Measurements from ENCODE around the gene CFAP74. TPM values are rescaled to one million over a fixed set of nuclear protein-coding genes. Genes with fewer than 3 reads are reported as not detected.
A peak's percentile ranks its signal among the peaks of the same experiment; 100 is the strongest.

CFAP74 gene
- total and polyA plus RNA-seq, 9 of the 15 experiments (the other 6 are each of a cell fraction or from before 2014, with no cell fraction given), result 0.03 to 0.15 (median 0.05) TPM; not detected in 6

DNA sequence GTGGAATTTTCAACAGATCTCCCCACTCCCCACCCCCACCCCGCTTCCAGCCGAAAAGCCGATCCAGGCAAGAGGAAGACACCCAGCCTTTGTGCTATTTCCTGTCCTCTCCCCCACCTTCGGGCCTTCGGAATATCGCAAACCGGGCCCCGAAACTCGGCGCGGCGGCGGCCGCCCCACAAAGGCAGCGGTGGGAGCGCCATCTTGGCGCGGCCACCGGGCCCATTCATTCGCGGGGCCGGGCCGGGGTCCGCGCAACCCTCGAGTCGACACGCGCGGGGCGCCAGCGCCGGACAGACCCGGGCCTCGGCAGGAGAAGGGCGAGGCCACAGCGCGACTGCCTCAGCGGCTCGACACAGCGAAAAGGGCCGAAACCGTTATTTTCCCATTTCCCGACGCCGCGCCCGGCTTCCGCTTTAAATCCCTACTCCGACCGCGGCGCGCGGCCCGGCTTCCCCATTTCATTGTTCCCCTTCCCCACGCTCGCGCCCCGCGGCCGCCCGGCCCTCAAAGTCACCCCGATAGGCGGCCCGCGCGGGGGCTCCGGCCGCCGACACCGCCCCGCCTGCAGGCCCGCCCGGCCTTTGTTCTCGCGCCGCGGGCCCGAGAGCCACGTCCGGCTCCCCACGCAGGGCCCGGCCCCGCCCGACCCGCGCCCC lies 113.6 kb downstream of the CFAP74 start (continued):
- no peak for TF ChIP-seq JUN (IDR thresholded peaks at IDR 0.05; ENCODE audit: borderline replicate concordance, low read depth, low read length)
- TF ChIP-seq JUN (CRISPR knock-in tag; IDR thresholded peaks at IDR 0.05; ENCODE audit: borderline replicate concordance), result no peak
- TF ChIP-seq ZNF431 (CRISPR knock-in tag; IDR thresholded peaks at IDR 0.05), result no peak
- TF ChIP-seq ZNF583 (CRISPR knock-in tag; IDR thresholded peaks at IDR 0.05), result no peak
- TF ChIP-seq SAP30 (IDR thresholded peaks at IDR 0.05; ENCODE audit: borderline replicate concordance, insufficient read depth, low read depth, low read length, poor library complexity, severe bottlenecking), result peak; percentile 97
- TF ChIP-seq PHF8 (IDR thresholded peaks at IDR 0.05; ENCODE audit: borderline replicate concordance, low read length), result peak; percentile 55; the same call in 1 of the 2 replicates
- TF ChIP-seq HDAC6 (IDR thresholded peaks at IDR 0.05; ENCODE audit: low read depth, low read length), result no peak
- TF ChIP-seq, protein P1, sequence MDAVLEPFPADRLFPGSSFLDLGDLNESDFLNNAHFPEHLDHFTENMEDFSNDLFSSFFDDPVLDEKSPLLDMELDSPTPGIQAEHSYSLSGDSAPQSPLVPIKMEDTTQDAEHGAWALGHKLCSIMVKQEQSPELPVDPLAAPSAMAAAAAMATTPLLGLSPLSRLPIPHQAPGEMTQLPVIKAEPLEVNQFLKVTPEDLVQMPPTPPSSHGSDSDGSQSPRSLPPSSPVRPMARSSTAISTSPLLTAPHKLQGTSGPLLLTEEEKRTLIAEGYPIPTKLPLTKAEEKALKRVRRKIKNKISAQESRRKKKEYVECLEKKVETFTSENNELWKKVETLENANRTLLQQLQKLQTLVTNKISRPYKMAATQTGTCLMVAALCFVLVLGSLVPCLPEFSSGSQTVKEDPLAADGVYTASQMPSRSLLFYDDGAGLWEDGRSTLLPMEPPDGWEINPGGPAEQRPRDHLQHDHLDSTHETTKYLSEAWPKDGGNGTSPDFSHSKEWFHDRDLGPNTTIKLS (IDR thresholded peaks at IDR 0.05; ENCODE audit: borderline replicate concordance, low read depth), result peak; percentile 27; the same call in 1 of the 2 replicates
- TF ChIP-seq NRF1 (conservative IDR thresholded peaks at IDR 0.05 in 1 of 2, IDR thresholded peaks at IDR 0.05 in 1 of 2), result peak in 1 of 2 experiments; percentile 23; a peak in 2 of 4 replicates
- TF ChIP-seq KDM2B (CRISPR knock-in tag; IDR thresholded peaks at IDR 0.05), result peak; percentile 69; the same call in 1 of the 2 replicates
- no peak for TF ChIP-seq ZNF174 (CRISPR knock-in tag; IDR thresholded peaks at IDR 0.05)
- peak; percentile 41; the same call in 1 of the 2 replicates for TF ChIP-seq KAT7 (CRISPR knock-in tag; IDR thresholded peaks at IDR 0.05; ENCODE audit: borderline replicate concordance)
- no peak for TF ChIP-seq ZNF140 (CRISPR knock-in tag; IDR thresholded peaks at IDR 0.05)
- TF ChIP-seq ZNF586 (CRISPR knock-in tag; conservative IDR thresholded peaks at IDR 0.05), result 0 out of 2 replicates have a peak, but pooled peaks have one; percentile 46
- TF ChIP-seq, protein P2, sequence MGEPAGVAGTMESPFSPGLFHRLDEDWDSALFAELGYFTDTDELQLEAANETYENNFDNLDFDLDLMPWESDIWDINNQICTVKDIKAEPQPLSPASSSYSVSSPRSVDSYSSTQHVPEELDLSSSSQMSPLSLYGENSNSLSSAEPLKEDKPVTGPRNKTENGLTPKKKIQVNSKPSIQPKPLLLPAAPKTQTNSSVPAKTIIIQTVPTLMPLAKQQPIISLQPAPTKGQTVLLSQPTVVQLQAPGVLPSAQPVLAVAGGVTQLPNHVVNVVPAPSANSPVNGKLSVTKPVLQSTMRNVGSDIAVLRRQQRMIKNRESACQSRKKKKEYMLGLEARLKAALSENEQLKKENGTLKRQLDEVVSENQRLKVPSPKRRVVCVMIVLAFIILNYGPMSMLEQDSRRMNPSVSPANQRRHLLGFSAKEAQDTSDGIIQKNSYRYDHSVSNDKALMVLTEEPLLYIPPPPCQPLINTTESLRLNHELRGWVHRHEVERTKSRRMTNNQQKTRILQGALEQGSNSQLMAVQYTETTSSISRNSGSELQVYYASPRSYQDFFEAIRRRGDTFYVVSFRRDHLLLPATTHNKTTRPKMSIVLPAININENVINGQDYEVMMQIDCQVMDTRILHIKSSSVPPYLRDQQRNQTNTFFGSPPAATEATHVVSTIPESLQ (CRISPR knock-in tag; IDR thresholded peaks at IDR 0.05), result no peak
- no peak for TF ChIP-seq PTRF (tag; IDR thresholded peaks at IDR 0.05)
- 0 out of 2 replicates have a peak, but pooled peaks have one; percentile 19 for TF ChIP-seq JUND (IDR thresholded peaks at IDR 0.05; ENCODE audit: borderline replicate concordance, low read depth, low read length)
- TF ChIP-seq JUND (tag; IDR thresholded peaks at IDR 0.05; ENCODE audit: borderline replicate concordance, low read depth, low read length), result no peak
- no peak for TF ChIP-seq SIX5 (IDR thresholded peaks at IDR 0.05; ENCODE audit: borderline replicate concordance in 1 of 2, insufficient read depth in 1 of 2, low read depth in 1 of 2, low read length in 2 of 2)
- TF ChIP-seq RFX7 (CRISPR knock-in tag; IDR thresholded peaks at IDR 0.05), result no peak
- TF ChIP-seq RBBP5 (IDR thresholded peaks at IDR 0.05; ENCODE audit: borderline replicate concordance, insufficient read depth, low read length, poor library complexity, severe bottlenecking), result peak; percentile 74
- no peak for TF ChIP-seq MCM5 (IDR thresholded peaks at IDR 0.05; ENCODE audit: low read depth)
- TF ChIP-seq TAF7 (tag; IDR thresholded peaks at IDR 0.05), result no peak
- TF ChIP-seq, protein P3, sequence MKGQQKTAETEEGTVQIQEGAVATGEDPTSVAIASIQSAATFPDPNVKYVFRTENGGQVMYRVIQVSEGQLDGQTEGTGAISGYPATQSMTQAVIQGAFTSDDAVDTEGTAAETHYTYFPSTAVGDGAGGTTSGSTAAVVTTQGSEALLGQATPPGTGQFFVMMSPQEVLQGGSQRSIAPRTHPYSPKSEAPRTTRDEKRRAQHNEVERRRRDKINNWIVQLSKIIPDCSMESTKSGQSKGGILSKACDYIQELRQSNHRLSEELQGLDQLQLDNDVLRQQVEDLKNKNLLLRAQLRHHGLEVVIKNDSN (CRISPR knock-in tag; IDR thresholded peaks at IDR 0.05), result no peak
